ENCODE data around the gene SCN11A.

The SCN11A gene

DNA sequence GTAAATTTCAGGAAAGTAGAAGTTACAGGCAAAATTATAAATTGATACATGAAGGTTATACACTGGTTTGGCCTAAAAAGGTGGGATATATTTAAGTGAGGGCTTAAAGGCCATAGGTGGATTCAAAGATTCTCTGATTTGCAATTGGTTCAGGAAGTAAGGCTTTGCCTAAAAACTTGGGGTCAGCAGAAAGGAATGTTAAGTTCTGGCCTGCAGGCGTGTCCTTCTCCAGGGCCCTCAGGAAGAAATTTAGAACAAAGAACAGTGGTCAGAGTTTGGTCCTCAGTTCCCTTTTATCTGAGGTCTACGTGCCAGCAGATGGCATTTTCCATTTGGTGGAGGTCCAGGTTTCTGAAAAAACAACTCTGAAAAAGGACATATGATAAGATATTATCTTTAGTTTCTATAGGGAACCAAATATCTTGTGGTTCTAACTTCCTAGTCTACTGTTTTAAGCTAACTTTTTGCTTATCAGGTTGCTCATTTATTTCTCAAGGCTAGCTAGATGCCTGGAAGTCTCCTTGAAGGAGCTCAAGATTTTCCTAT is 40.5 kb downstream of the SCN11A start:
- no peak for DNase-seq (ENCODE audit: extremely low read depth in 1 of 2, low read depth in 1 of 2)

DNA sequence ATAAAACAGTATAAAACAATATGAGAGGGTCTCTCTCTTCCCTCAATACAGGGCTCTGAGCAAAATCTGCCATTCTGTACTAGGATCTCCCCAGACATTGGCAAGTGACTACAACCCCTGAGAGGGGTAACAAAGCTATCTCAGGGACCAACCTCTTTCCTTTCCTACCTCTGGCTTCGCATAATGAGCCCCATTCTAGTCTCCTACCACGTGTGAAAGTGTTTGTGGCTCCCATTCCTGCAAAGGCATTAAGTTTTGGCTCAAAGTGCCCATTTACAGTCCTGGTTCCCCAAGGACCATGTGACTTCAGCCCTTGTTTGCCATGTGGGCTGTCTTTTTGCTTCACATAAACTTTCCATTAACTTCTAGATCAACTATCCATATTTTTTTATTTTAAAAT is 46.4 kb downstream of the SCN11A start:
- no peak for DNase-seq (ENCODE audit: extremely low read depth in 1 of 2, low read depth in 1 of 2)

Data from activated CD8-positive, alpha-beta memory T cell treated with anti-CD3 and anti-CD28 coated beads for 1 hour (primary cell).